HCEC 1CT (cell line): Measurements from ENCODE around the gene SH3RF1.
A peak's percentile ranks its signal among the peaks of the same experiment; 100 is the strongest.

Experiments
- DNase-seq: peaks from one replicate; pipeline ENCODE4 v3.0.0-alpha.2; 2017

SH3RF1 gene

GRCh38 chr4:169274033-169274432 is 3.3 kb upstream of the SH3RF1 start:
- DNase-seq = no peak

- peak; percentile 41 for DNase-seq
Observed at GRCh38 chr4:169272265-169272886, 1.6 kb upstream of the SH3RF1 start.

GRCh38 chr4:169271692-169272007 is 894 bp upstream of the SH3RF1 start:
- no peak for DNase-seq

- peak; percentile 25 for DNase-seq
Observed at GRCh38 chr4:169269916-169270809, 593 bp downstream of the SH3RF1 start.

- DNase-seq = peak; percentile 72
Observed at GRCh38 chr4:169268951-169269760, 1.6 kb downstream of the SH3RF1 start.

GRCh38 chr4:169267070-169267469 is 3.7 kb downstream of the SH3RF1 start:
- no peak for DNase-seq

- no peak for DNase-seq
Observed at GRCh38 chr4:169266661-169267060, 4.1 kb downstream of the SH3RF1 start.

- no peak for DNase-seq
Observed at GRCh38 chr4:169266081-169266480, 4.7 kb downstream of the SH3RF1 start.

GRCh38 chr4:169263791-169264392 is 6.9 kb downstream of the SH3RF1 start:
- DNase-seq = no peak

- no peak for DNase-seq
Observed at GRCh38 chr4:169260217-169260866, 10.4 kb downstream of the SH3RF1 start.

GRCh38 chr4:169259271-169259670 is 11.5 kb downstream of the SH3RF1 start:
- DNase-seq = no peak

- no peak for DNase-seq
Observed at GRCh38 chr4:169258141-169258540, 12.6 kb downstream of the SH3RF1 start.

- peak; percentile 9 for DNase-seq
Observed at GRCh38 chr4:169256856-169257761, 13.6 kb downstream of the SH3RF1 start.

- peak; percentile 64 for DNase-seq
Observed at GRCh38 chr4:169256101-169256612, 14.6 kb downstream of the SH3RF1 start.

- peak; percentile 81 for DNase-seq
Observed at GRCh38 chr4:169254546-169254983, 16.2 kb downstream of the SH3RF1 start.

GRCh38 chr4:169253904-169254303 is 16.9 kb downstream of the SH3RF1 start:
- DNase-seq = peak; percentile 82

GRCh38 chr4:169253113-169253671 is 17.6 kb downstream of the SH3RF1 start:
- DNase-seq = no peak

GRCh38 chr4:169252339-169253112 is 18.2 kb downstream of the SH3RF1 start:
- DNase-seq = peak; percentile 47

- no peak for DNase-seq
Observed at GRCh38 chr4:169251291-169252235, 19.2 kb downstream of the SH3RF1 start.
